RWPE2 (cell line): ENCODE results near the gene CTSZ.

Experiments
- ATAC-seq: fragments of 200-7000 bp; cut with Tn5 transposase; 3 replicates; pipeline ENCODE4 v1.9.1; 2021; ENCODE audit warnings: low read depth
- DNase-seq: peaks from one replicate; pipeline ENCODE4 v3.0.0-alpha.2; 2020; ENCODE audit warnings: low spot score
- H3K27ac ChIP-seq: fragments of 450-650 bp; 2 replicates; pipeline ENCODE4 v1.5.1; 2017; ENCODE audit warnings: mild to moderate bottlenecking; ENCODE audit not compliant: poor library complexity, severe bottlenecking
- H3K27me3 ChIP-seq: fragments of 250-450 bp; sonication (Bioruptor Pico); 2 replicates; pipeline ENCODE4 v1.5.1; 2021; ENCODE audit warnings: mild to moderate bottlenecking, moderate library complexity; ENCODE audit not compliant: insufficient read depth, poor library complexity, severe bottlenecking
- H3K36me3 ChIP-seq: fragments of 250-450 bp; sonication (Bioruptor Pico); 2 replicates; pipeline ENCODE4 v1.5.1; 2020; ENCODE audit warnings: low read depth, mild to moderate bottlenecking, moderate library complexity
- H3K4me1 ChIP-seq: fragments of 250-450 bp; sonication (Bioruptor Pico); 2 replicates; pipeline ENCODE4 v1.5.1; 2021; ENCODE audit warnings: mild to moderate bottlenecking, moderate library complexity; ENCODE audit not compliant: insufficient read depth, poor library complexity, severe bottlenecking
- H3K4me3 ChIP-seq: fragments of 250-450 bp; sonication (Bioruptor Pico); 2 replicates; pipeline ENCODE4 v1.5.1; 2021; ENCODE audit warnings: mild to moderate bottlenecking, moderate library complexity; ENCODE audit not compliant: severe bottlenecking
- H3K9me3 ChIP-seq: fragments of 250-450 bp; sonication (Bioruptor Pico); 2 replicates; pipeline ENCODE4 v1.5.1; 2021; ENCODE audit warnings: mild to moderate bottlenecking, moderate library complexity; ENCODE audit not compliant: severe bottlenecking
- CTCF ChIP-seq: fragments of 450-650 bp; IDR thresholded peaks from one replicate; pipeline ENCODE4 v1.5.1; 2017; ENCODE audit warnings: mild to moderate bottlenecking, moderate library complexity; ENCODE audit not compliant: poor library complexity, severe bottlenecking

Gene CTSZ

GRCh38 chr20:58945965-58946631, 61.0 kb downstream of the CTSZ start:
- DNase-seq = no peak
- Histone ChIP-seq H3K4me3 (no peak overlapping the region), H3K9me3 (no peaks in the 10 kb centered on the region), H3K36me3 (no peaks in the 10 kb centered on the region), H3K4me1 (no peaks in the 10 kb centered on the region), H3K27me3 (peaks cover 47% of the 10 kb centered on the region), H3K27ac (no peak overlapping the region)
- ATAC-seq = no peak
- TF ChIP-seq CTCF = no peak
